WTC11 (cell line): ENCODE measurements around the gene RBM7.

ENCODE experiments used
- ATF6 ChIP-seq: sonication (generic); formaldehyde crosslinking; IDR thresholded peaks from 2 replicates; pipeline ENCODE4 v1.8.1; 2023; ENCODE audit warnings: mild to moderate bottlenecking, missing genetic modification reagents
- MAX ChIP-seq: sonication (generic); formaldehyde crosslinking; IDR thresholded peaks from 2 replicates; pipeline ENCODE4 v1.8.0; 2022; ENCODE audit warnings: mild to moderate bottlenecking, missing genetic modification reagents
- ZNF138 ChIP-seq: sonication (generic); formaldehyde crosslinking; conservative IDR thresholded peaks from 2 replicates; pipeline ENCODE4 v1.8.1; 2022; ENCODE audit warnings: mild to moderate bottlenecking, moderate library complexity, missing genetic modification reagents
- TF ChIP-seq, protein P1 (sequence below): fragments of 200-600 bp; IDR thresholded peaks from 2 replicates; pipeline ENCODE4 v1.8.0; 2022; ENCODE audit warnings: antibody characterized with exemption
- TF ChIP-seq, protein P2 (sequence below): sonication (generic); formaldehyde crosslinking; conservative IDR thresholded peaks from 2 replicates; pipeline ENCODE4 v1.8.1; 2022; ENCODE audit warnings: mild to moderate bottlenecking, missing genetic modification reagents

DNA sequence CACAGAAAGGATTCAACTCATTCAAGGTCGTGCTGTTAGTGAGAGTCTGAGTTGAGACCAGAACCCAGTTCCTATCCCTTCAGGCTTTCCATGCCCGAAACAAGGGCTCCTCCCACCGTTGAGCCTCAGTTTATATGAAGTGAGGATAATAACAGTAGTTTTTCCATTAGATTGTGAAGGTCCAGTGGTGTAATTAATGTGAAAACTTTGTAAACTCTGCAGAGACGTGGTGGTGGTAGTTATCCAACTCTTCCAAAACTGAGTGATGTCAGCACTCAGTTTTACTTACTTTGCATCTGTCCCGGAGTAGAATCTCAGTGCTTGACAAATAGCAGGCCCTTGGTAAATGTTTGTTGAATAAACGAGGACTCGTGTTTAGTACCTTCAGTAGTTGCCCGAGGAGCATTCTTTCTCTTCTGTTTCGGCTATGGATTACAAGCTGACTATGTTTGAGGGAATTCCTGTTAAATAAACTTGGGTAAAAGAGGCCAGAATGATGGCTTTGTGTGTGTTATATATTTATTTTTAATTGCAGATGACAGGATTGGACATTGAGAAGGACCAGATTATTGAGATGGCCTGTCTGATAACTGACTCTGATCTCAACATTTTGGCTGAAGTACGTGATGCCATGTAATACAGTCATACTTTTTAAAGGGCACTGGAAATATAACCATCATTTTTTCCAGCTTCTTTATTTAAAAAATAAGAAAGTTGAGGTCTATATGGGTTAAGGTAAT, 39.8 kb downstream of the RBM7 start:
- TF ChIP-seq, protein P1, sequence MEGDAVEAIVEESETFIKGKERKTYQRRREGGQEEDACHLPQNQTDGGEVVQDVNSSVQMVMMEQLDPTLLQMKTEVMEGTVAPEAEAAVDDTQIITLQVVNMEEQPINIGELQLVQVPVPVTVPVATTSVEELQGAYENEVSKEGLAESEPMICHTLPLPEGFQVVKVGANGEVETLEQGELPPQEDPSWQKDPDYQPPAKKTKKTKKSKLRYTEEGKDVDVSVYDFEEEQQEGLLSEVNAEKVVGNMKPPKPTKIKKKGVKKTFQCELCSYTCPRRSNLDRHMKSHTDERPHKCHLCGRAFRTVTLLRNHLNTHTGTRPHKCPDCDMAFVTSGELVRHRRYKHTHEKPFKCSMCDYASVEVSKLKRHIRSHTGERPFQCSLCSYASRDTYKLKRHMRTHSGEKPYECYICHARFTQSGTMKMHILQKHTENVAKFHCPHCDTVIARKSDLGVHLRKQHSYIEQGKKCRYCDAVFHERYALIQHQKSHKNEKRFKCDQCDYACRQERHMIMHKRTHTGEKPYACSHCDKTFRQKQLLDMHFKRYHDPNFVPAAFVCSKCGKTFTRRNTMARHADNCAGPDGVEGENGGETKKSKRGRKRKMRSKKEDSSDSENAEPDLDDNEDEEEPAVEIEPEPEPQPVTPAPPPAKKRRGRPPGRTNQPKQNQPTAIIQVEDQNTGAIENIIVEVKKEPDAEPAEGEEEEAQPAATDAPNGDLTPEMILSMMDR, result no peak
- TF ChIP-seq MAX (CRISPR knock-in tag) (no peak), ZNF138 (CRISPR knock-in tag) (no peak), ATF6 (CRISPR knock-in tag) (no peak)
- TF ChIP-seq, protein P2, sequence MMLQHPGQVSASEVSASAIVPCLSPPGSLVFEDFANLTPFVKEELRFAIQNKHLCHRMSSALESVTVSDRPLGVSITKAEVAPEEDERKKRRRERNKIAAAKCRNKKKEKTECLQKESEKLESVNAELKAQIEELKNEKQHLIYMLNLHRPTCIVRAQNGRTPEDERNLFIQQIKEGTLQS, result no peak
